GM23338 (cell line): ENCODE results near the gene CHAC1. TPM values are rescaled to one million over a fixed set of nuclear protein-coding genes. Genes with fewer than 3 reads are reported as not detected.

Experiments
- ATAC-seq: fragments of 200-7000 bp; cut with Tn5 transposase; 3 replicates; pipeline ENCODE4 v1.9.1; 2020
- DNase-seq: peaks from one replicate; pipeline ENCODE4 v3.0.0-alpha.2; 2015; ENCODE audit warnings: low spot score
- H2AFZ ChIP-seq: fragments of 200-600 bp; sonication (generic); 2 replicates; pipeline ENCODE4 v1.8.0; 2016; ENCODE audit warnings: antibody characterized with exemption, mild to moderate bottlenecking, moderate library complexity
- H3F3A ChIP-seq: fragments of 200-600 bp; sonication (generic); replicated peaks from 2 replicates; pipeline ENCODE4 v1.8.0; 2017; ENCODE audit warnings: antibody characterized with exemption, mixed run types, low read depth
- H3K27ac ChIP-seq: fragments of 200-600 bp; sonication (generic); 2 replicates; pipeline ENCODE4 v1.6.1; 2016; ENCODE audit warnings: low read depth
- H3K27me3 ChIP-seq: fragments of 200-600 bp; sonication (generic); 2 replicates; pipeline ENCODE4 v1.8.0; 2016; ENCODE audit warnings: mild to moderate bottlenecking, mixed run types, moderate library complexity; ENCODE audit not compliant: insufficient read depth
- H3K36me3 ChIP-seq: fragments of 200-600 bp; sonication (generic); 2 replicates; pipeline ENCODE4 v1.8.0; 2016; ENCODE audit warnings: mild to moderate bottlenecking; ENCODE audit not compliant: insufficient read depth
- H3K4me1 ChIP-seq: fragments of 200-600 bp; sonication (generic); 2 replicates; pipeline ENCODE4 v1.8.0; 2016; ENCODE audit warnings: mild to moderate bottlenecking, moderate library complexity; ENCODE audit not compliant: insufficient read depth
- H3K4me2 ChIP-seq: fragments of 200-600 bp; sonication (generic); 2 replicates; pipeline ENCODE4 v1.7.1; 2017; ENCODE audit warnings: mixed run types
- H3K4me3 ChIP-seq: fragments of 200-600 bp; sonication (generic); 2 replicates; pipeline ENCODE4 v1.6.1; 2016; ENCODE audit warnings: mixed run types
- H3K79me2 ChIP-seq: fragments of 200-600 bp; sonication (generic); replicated peaks from 2 replicates; pipeline ENCODE4 v1.8.0; 2017; ENCODE audit warnings: mild to moderate bottlenecking; ENCODE audit not compliant: insufficient read depth
- H3K9me2 ChIP-seq: fragments of 200-600 bp; sonication (generic); 2 replicates; pipeline ENCODE4 v1.8.0; 2017; ENCODE audit not compliant: insufficient read depth
- H4K20me1 ChIP-seq: fragments of 200-600 bp; sonication (generic); replicated peaks from 2 replicates; pipeline ENCODE4 v1.8.0; 2017; ENCODE audit warnings: mild to moderate bottlenecking; ENCODE audit not compliant: insufficient read depth
- H3K27ac Mint-ChIP-seq: 2 replicates; pipeline ENCODE4 v1.8.0; 2020; ENCODE audit warnings: inconsistent platforms, mild to moderate bottlenecking, moderate library complexity, mixed read lengths
- H3K27me3 Mint-ChIP-seq: 3 replicates; pipeline ENCODE4 v1.8.0; 2022; ENCODE audit warnings: low read depth, mild to moderate bottlenecking, moderate library complexity, mixed read lengths, inconsistent platforms; ENCODE audit not compliant: insufficient read depth, poor library complexity
- H3K36me3 Mint-ChIP-seq: 3 replicates; pipeline ENCODE4 v1.8.0; 2021; ENCODE audit warnings: low read depth, mild to moderate bottlenecking, inconsistent platforms, moderate library complexity, mixed read lengths
- H3K4me1 Mint-ChIP-seq: 3 replicates; pipeline ENCODE4 v1.8.0; 2020; ENCODE audit warnings: mild to moderate bottlenecking, inconsistent platforms, mixed read lengths
- H3K4me3 Mint-ChIP-seq: 3 replicates; pipeline ENCODE4 v1.8.0; 2021; ENCODE audit warnings: moderate library complexity, mild to moderate bottlenecking, inconsistent platforms, mixed read lengths
- H3K9me3 Mint-ChIP-seq: 3 replicates; pipeline ENCODE4 v1.8.0; 2020; ENCODE audit warnings: moderate library complexity, mild to moderate bottlenecking, inconsistent platforms, mixed read lengths
- CREB1 ChIP-seq: fragments of 250-450 bp; sonication (Bioruptor Pico); IDR thresholded peaks from 2 replicates; pipeline ENCODE4 v1.5.0; 2020; ENCODE audit warnings: low read depth, mild to moderate bottlenecking, moderate library complexity
- EZH2 ChIP-seq: fragments of 200-600 bp; sonication (generic); IDR thresholded peaks from one replicate; pipeline ENCODE4 v1.8.0; 2017; ENCODE audit warnings: antibody characterized with exemption, mild to moderate bottlenecking, low read depth; ENCODE audit not compliant: unreplicated experiment
- EZH2phosphoT487 ChIP-seq: fragments of 200-600 bp; sonication (generic); IDR thresholded peaks from one replicate; pipeline ENCODE4 v1.8.1; 2018; ENCODE audit warnings: antibody characterized with exemption; ENCODE audit not compliant: unreplicated experiment
- JUNB ChIP-seq: IDR thresholded peaks from one replicate; pipeline ENCODE4 v1.6.1; 2016; ENCODE audit warnings: antibody characterized with exemption; ENCODE audit not compliant: unreplicated experiment
- NANOG ChIP-seq: IDR thresholded peaks from 2 replicates; pipeline ENCODE4 v1.6.1; 2016; ENCODE audit warnings: antibody characterized with exemption, borderline replicate concordance
- POLR2AphosphoS5 ChIP-seq: IDR thresholded peaks from 2 replicates; pipeline ENCODE4 v1.6.1; 2016; ENCODE audit warnings: antibody characterized with exemption, low read depth
- STAT1 ChIP-seq: IDR thresholded peaks from one replicate; pipeline ENCODE4 v1.6.1; 2016; ENCODE audit warnings: antibody characterized with exemption; ENCODE audit not compliant: unreplicated experiment
- ZNF114 ChIP-seq: fragments of 250-450 bp; sonication (Bioruptor Pico); IDR thresholded peaks from 2 replicates; pipeline ENCODE4 v1.5.0; 2020; ENCODE audit warnings: mild to moderate bottlenecking, moderate library complexity
- ZNF331 ChIP-seq: fragments of 250-450 bp; sonication (Bioruptor Pico); IDR thresholded peaks from 2 replicates; pipeline ENCODE4 v1.5.0; 2020; ENCODE audit warnings: low read depth, mild to moderate bottlenecking, moderate library complexity
- polyA plus RNA-seq: library from polyadenylated mRNA; unstranded; fragments of >200 nt; fragmentation: Nextera tagmentation; extraction: Ambion mirVana; gene quantifications from 2 replicates; pipeline ENCODE4 v1.2.1, GENCODE V29; 2016
- total RNA-seq: library from RNA; depleted of rRNA; stranded (reverse); fragments of >200 nt; shearing (Covaris generic); gene quantifications from 2 replicates; pipeline ENCODE4 v1.2.3, GENCODE V29; 2014
- TF ChIP-seq, protein P1 (sequence below), 2 experiments: fragments of 200-600 bp in 1 of 2; sonication (generic) in 1 of 2; conservative IDR thresholded peaks; 2 replicates each; pipeline versions ENCODE4 v1.5.1 to v1.6.1; 2016 to 2017; ENCODE audit warnings: antibody characterized with exemption in 2 of 2, low read depth in 2 of 2, mild to moderate bottlenecking in 2 of 2, moderate library complexity in 1 of 2
- TF ChIP-seq, protein P2 (sequence below): IDR thresholded peaks from one replicate; pipeline ENCODE4 v1.6.1; 2018; ENCODE audit warnings: antibody characterized with exemption; ENCODE audit not compliant: unreplicated experiment
- TF ChIP-seq, protein P3 (sequence below): IDR thresholded peaks from 2 replicates; pipeline ENCODE4 v1.6.1; 2016; ENCODE audit warnings: antibody characterized with exemption
- TF ChIP-seq, protein P4 (sequence below): fragments of 250-450 bp; sonication (Bioruptor Pico); IDR thresholded peaks from 2 replicates; pipeline ENCODE4 v1.5.0; 2020; ENCODE audit warnings: mild to moderate bottlenecking, moderate library complexity

The CHAC1 gene
- total and polyA plus RNA-seq, 2 experiments from 2014 or later = 73.0 to 124 TPM

DNA sequence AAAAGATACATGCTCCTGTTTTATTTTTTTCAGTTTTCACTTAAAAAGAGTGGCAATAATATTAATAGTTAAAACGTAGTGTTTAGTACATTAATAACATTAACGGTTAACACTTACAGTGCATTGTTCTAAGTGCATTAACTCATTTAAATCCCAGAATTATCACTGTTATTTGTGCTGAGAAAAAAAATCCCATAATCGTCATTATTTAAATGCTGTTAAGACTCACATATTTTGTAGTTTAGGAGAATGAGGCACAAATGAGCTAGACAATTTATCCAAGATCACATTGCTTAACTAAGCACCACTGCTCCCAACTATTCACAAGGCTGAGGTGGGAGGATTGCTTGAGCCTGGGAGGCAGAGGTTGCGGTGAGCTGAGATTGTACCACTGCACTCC lies 34.9 kb downstream of the CHAC1 start:
- Histone ChIP-seq H3K27me3 (no peaks in the 10 kb centered on the region), H3K4me2 (no peak overlapping the region), H3K79me2 (no peaks in the 10 kb centered on the region), H3K36me3 (peaks cover 48% of the 10 kb centered on the region), H3K4me1 (peaks cover 10% of the 10 kb centered on the region; the same call in 1 of the 2 replicates), H3K9me2 (no peaks in the 10 kb centered on the region), H3K4me3 (no peak overlapping the region), H2AFZ (no peak overlapping the region), H3F3A (0 out of 2 replicates have a peak, but pooled peaks cover 14% of the 10 kb centered on the region), H3K27ac (no peak overlapping the region), H4K20me1 (0 out of 2 replicates have a peak, but pooled peaks cover 11% of the 10 kb centered on the region)
- ATAC-seq (no peak), DNase-seq (no peak)
- peaks cover 1% of the 10 kb centered on the region for H3K27me3 Mint-ChIP-seq
- H3K27ac Mint-ChIP-seq = no peak overlapping the region
- H3K4me3 Mint-ChIP-seq = no peak overlapping the region
- peaks cover 11% of the 10 kb centered on the region for H3K4me1 Mint-ChIP-seq
- no peaks in the 10 kb centered on the region for H3K9me3 Mint-ChIP-seq
- H3K36me3 Mint-ChIP-seq = peaks cover 68% of the 10 kb centered on the region
- TF ChIP-seq CREB1 (CRISPR knock-in tag) = no peak
- TF ChIP-seq POLR2AphosphoS5 = no peak
- TF ChIP-seq ZNF331 (CRISPR knock-in tag) = no peak
- no peak for TF ChIP-seq JUNB
- TF ChIP-seq, protein P1, sequence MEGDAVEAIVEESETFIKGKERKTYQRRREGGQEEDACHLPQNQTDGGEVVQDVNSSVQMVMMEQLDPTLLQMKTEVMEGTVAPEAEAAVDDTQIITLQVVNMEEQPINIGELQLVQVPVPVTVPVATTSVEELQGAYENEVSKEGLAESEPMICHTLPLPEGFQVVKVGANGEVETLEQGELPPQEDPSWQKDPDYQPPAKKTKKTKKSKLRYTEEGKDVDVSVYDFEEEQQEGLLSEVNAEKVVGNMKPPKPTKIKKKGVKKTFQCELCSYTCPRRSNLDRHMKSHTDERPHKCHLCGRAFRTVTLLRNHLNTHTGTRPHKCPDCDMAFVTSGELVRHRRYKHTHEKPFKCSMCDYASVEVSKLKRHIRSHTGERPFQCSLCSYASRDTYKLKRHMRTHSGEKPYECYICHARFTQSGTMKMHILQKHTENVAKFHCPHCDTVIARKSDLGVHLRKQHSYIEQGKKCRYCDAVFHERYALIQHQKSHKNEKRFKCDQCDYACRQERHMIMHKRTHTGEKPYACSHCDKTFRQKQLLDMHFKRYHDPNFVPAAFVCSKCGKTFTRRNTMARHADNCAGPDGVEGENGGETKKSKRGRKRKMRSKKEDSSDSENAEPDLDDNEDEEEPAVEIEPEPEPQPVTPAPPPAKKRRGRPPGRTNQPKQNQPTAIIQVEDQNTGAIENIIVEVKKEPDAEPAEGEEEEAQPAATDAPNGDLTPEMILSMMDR (conservative IDR thresholded peaks at IDR 0.05; ENCODE audit: low read depth in 2 of 2) = no peak
- no peak for TF ChIP-seq STAT1
- TF ChIP-seq, protein P2, sequence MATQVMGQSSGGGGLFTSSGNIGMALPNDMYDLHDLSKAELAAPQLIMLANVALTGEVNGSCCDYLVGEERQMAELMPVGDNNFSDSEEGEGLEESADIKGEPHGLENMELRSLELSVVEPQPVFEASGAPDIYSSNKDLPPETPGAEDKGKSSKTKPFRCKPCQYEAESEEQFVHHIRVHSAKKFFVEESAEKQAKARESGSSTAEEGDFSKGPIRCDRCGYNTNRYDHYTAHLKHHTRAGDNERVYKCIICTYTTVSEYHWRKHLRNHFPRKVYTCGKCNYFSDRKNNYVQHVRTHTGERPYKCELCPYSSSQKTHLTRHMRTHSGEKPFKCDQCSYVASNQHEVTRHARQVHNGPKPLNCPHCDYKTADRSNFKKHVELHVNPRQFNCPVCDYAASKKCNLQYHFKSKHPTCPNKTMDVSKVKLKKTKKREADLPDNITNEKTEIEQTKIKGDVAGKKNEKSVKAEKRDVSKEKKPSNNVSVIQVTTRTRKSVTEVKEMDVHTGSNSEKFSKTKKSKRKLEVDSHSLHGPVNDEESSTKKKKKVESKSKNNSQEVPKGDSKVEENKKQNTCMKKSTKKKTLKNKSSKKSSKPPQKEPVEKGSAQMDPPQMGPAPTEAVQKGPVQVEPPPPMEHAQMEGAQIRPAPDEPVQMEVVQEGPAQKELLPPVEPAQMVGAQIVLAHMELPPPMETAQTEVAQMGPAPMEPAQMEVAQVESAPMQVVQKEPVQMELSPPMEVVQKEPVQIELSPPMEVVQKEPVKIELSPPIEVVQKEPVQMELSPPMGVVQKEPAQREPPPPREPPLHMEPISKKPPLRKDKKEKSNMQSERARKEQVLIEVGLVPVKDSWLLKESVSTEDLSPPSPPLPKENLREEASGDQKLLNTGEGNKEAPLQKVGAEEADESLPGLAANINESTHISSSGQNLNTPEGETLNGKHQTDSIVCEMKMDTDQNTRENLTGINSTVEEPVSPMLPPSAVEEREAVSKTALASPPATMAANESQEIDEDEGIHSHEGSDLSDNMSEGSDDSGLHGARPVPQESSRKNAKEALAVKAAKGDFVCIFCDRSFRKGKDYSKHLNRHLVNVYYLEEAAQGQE = no peak
- TF ChIP-seq, protein P3, sequence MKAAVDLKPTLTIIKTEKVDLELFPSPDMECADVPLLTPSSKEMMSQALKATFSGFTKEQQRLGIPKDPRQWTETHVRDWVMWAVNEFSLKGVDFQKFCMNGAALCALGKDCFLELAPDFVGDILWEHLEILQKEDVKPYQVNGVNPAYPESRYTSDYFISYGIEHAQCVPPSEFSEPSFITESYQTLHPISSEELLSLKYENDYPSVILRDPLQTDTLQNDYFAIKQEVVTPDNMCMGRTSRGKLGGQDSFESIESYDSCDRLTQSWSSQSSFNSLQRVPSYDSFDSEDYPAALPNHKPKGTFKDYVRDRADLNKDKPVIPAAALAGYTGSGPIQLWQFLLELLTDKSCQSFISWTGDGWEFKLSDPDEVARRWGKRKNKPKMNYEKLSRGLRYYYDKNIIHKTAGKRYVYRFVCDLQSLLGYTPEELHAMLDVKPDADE = no peak
- no peak for TF ChIP-seq EZH2phosphoT487
- no peak for TF ChIP-seq EZH2
- no peak for TF ChIP-seq NANOG
- TF ChIP-seq ZNF114 (CRISPR knock-in tag) = no peak
- TF ChIP-seq, protein P4, sequence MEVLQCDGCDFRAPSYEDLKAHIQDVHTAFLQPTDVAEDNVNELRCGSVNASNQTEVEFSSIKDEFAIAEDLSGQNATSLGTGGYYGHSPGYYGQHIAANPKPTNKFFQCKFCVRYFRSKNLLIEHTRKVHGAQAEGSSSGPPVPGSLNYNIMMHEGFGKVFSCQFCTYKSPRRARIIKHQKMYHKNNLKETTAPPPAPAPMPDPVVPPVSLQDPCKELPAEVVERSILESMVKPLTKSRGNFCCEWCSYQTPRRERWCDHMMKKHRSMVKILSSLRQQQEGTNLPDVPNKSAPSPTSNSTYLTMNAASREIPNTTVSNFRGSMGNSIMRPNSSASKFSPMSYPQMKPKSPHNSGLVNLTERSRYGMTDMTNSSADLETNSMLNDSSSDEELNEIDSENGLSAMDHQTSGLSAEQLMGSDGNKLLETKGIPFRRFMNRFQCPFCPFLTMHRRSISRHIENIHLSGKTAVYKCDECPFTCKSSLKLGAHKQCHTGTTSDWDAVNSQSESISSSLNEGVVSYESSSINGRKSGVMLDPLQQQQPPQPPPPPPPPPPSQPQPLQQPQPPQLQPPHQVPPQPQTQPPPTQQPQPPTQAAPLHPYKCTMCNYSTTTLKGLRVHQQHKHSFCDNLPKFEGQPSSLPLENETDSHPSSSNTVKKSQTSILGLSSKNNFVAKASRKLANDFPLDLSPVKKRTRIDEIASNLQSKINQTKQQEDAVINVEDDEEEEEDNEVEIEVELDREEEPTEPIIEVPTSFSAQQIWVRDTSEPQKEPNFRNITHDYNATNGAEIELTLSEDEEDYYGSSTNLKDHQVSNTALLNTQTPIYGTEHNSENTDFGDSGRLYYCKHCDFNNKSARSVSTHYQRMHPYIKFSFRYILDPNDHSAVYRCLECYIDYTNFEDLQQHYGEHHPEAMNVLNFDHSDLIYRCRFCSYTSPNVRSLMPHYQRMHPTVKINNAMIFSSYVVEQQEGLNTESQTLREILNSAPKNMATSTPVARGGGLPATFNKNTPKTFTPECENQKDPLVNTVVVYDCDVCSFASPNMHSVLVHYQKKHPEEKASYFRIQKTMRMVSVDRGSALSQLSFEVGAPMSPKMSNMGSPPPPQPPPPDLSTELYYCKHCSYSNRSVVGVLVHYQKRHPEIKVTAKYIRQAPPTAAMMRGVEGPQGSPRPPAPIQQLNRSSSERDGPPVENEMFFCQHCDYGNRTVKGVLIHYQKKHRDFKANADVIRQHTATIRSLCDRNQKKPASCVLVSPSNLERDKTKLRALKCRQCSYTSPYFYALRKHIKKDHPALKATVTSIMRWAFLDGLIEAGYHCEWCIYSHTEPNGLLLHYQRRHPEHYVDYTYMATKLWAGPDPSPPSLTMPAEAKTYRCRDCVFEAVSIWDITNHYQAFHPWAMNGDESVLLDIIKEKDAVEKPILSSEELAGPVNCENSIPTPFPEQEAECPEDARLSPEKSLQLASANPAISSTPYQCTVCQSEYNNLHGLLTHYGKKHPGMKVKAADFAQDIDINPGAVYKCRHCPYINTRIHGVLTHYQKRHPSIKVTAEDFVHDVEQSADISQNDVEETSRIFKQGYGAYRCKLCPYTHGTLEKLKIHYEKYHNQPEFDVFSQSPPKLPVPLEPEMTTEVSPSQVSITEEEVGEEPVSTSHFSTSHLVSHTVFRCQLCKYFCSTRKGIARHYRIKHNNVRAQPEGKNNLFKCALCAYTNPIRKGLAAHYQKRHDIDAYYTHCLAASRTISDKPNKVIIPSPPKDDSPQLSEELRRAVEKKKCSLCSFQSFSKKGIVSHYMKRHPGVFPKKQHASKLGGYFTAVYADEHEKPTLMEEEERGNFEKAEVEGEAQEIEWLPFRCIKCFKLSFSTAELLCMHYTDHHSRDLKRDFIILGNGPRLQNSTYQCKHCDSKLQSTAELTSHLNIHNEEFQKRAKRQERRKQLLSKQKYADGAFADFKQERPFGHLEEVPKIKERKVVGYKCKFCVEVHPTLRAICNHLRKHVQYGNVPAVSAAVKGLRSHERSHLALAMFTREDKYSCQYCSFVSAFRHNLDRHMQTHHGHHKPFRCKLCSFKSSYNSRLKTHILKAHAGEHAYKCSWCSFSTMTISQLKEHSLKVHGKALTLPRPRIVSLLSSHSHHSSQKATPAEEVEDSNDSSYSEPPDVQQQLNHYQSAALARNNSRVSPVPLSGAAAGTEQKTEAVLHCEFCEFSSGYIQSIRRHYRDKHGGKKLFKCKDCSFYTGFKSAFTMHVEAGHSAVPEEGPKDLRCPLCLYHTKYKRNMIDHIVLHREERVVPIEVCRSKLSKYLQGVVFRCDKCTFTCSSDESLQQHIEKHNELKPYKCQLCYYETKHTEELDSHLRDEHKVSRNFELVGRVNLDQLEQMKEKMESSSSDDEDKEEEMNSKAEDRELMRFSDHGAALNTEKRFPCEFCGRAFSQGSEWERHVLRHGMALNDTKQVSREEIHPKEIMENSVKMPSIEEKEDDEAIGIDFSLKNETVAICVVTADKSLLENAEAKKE (CRISPR knock-in tag) = no peak
